HG02623 (cell line): ENCODE data around the gene SEC22C.

Experiments
- ATAC-seq: cut with Tn5 transposase; IDR thresholded peaks from one replicate; pipeline ENCODE4 v1.9.1; 2021; ENCODE audit warnings: moderate library complexity; ENCODE audit not compliant: unreplicated experiment

Gene SEC22C

DNA sequence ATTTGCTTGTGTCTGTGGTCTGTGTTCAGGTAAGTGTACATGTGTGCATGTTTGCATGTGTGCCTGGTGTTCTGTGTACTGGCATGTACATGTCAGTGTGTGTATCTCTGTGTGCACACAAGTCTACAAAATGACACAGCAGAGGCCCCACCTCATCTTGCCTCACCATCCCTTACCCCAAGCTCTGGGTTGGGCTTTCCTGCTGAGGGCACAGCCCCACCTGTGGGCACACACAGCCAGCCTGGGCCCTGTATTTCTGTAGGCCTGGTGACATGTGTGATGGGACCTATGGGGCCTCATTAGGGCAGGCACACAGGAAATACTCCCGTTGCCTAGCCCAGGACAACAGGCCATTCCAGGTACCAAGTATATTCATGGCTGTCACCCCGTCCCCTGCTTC is 65.8 kb downstream of the SEC22C start:
- no peak for ATAC-seq

DNA sequence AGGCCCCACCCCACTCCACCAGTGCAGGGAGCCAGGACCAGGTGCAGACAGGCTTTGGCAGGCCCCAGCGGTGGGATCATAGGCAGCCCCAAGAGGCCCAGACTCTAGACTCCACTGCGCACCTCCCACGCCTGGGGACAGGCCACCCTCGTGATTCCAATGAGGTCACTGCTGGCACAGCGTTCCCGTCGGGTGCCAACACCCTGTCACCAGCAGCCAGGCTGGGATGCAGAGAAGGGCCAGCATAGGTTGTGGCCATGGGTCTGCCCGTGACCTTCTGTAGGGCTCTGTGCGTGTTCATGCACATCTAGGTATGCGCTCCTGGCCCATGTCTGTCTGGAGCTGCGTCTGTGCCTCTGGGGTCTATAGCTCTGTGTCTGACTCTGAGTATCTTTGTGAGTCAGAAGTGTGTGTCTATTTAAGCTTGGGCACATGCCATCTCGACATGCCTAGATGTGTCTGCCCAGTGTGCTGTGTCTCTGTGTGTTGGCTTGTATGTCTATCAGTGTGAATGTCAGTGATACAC is 66.3 kb downstream of the SEC22C start:
- no peak for ATAC-seq

DNA sequence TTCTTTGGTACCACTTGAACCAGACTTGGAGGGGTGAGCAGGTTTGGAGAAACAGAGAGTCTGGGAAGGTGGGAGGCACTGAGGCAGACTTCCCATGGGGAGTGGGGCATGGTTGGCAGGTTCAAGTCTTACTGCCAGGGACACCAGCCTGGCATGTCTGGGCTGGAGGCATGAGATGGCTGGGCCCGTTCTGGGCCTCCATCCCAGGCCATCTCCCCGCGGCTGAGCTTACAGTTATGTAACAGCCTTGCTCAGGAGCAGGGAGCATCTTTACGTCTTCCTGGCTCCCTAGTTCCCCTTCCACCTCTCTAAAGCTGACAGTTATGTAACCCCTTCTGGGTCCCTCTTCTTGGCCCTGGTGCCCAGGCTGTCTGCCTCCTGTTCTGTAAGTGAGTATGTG is 66.9 kb downstream of the SEC22C start:
- ATAC-seq, result no peak

DNA sequence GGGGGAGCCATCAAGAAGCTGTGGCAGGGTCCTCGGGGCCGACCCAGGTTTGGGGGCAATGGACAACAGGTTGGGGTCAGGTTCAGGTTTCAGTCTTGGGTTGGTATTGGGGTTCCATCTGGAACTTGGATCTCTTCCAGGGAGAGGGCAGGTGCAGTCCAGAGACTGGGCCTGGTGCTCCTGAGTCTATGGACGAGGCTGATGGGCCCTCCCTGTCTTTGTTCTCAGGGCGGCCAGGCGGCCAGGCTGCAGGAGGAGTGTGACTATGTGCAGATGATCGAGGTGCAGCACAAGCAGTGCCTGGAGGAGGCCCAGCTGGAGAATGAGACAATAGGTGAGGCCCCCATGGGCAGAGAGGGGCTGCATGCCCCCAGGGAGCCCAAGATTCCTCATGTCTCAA is 68.2 kb downstream of the SEC22C start:
- no peak for ATAC-seq

DNA sequence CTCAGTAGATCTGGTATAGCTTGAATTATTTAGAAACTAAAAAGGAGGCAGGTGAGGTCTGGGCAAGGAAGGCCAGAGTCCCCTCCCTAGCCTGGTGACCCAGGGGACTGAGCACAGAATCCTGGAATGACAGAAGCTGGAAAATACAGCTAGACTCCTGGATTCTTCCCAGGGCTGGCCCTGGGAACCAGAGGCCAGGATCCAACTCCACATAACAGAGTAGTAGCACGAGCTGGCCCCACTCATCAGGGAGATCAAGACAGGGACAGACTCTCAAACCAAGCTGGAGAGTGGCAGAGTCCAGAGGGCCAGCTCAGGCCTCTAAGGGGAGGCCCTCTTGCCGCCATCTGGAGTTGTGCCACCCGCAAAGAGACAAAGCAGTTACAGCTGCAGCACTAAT is 68.6 kb downstream of the SEC22C start:
- no peak for ATAC-seq

DNA sequence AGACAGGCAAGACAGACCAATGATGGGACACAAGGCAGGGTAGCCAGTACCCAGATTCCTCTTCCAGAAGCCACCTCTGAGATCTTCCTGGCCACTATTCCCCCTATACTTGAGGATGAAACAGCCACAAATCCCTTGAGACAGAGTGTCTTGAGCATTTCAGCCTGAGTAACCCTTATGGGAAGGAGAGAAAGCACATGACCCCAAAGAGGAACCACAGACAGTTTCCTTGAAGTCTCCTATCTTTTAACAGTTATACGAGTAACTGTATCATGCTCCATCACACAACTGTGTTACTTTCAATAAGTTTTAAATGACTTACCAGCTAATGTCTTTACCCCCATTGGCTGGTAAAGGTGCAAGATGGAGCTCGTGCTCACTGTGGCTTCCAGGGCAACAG is 70.0 kb downstream of the SEC22C start:
- no peak for ATAC-seq

DNA sequence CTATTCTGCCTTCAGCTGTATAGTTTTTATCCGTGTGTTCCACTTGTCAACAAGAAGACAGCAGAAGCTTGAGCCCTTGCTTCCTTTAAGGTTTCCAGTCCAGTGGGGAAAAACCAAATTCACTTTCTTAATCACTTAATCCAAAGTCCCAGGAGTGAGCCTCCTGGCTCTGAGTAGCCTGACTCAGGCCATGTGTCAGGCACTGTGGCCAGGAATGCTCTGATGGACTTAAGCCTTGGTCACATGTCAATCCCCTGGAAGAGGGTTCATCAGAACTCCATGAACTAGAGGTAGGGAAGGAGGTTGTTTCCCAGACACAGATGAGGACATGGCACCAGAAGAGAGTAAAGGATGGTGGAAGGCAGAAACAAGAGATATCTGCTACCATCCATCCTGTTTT is 70.6 kb downstream of the SEC22C start:
- no peak for ATAC-seq

DNA sequence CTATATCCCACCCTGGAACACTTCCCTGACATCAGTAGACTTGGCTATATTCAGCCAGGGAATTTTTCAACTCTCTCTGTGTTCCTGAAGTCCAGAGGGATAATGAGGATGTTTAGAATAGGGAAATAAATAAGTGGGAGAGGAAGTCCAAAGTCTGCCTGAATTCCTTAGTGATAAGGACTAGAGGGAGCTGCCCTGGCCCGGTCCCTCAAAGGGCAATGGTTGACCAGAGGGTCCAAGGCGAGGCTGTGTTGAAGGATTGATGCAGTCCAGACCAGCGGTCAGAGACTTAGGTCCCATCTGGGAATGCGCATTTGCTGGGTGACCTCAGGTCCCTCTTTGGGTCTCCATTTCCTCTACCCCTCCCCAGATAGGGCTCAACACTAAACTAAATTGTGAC is 71.4 kb downstream of the SEC22C start:
- no peak for ATAC-seq

DNA sequence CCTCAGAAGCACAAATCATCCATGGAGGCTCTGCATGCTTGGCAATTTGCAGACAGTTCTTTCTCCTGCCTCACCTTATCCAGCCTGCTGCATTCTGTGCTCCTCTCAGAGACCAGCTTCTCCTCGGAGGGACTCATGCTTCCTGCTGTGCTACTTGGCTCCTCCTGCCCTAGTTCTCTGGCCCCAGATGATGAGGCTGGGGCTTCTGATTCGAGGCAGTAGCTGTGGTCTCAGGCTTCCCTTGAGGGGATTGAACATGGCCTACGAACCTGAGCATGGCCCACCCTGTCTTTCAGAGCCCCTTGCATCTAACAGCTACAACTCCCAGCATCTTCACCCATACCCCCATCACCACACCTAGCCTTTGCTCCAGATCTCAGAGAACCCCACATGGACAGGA is 72.7 kb downstream of the SEC22C start:
- no peak for ATAC-seq

DNA sequence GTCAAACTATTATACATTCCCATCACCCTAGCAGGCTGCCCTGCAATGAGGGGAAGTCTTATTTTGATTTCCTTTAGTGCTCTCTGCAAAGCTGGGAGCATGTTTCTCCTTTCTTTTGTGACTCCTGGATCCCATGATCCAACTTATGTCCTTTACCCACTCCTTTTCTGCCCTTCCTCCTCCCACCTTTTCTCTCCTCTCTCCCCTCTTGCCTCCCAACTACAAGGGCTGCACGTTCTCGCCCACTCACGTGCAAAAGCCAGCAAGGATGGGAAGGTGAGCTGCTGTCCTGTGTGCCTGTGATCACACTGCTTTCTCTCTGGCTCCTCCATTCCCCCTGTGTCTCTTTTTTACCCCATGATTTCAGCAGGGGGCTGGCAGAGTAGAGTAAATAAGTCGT is 73.2 kb downstream of the SEC22C start:
- ATAC-seq, result no peak

DNA sequence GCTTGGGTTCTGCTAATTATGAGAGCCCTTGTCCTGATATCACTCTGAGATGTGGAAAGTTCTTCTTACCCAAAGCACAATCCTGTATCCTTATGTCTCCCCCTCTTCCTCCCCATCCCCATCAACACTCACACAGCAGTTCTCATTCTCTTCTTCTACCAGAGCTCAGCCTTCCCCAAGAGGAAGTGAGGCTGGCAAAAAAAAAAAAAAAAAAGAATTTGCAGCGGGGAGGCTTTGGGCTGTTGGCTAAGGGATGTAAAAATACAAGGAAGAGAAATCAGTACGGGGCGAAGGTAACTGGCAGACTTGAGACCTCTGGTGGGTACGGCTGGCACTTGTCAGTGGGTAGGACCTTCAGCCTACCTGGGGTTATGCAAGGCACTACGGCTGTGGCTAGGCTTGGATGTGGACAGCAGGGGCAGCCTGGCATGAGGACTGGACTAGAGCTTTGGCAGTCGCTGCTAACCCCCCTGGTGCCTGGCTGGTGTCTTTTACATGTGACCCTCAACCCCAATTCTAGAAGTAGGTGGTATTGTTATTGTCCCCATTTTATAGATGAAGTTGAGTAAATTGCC is 73.9 kb downstream of the SEC22C start:
- no peak for ATAC-seq

DNA sequence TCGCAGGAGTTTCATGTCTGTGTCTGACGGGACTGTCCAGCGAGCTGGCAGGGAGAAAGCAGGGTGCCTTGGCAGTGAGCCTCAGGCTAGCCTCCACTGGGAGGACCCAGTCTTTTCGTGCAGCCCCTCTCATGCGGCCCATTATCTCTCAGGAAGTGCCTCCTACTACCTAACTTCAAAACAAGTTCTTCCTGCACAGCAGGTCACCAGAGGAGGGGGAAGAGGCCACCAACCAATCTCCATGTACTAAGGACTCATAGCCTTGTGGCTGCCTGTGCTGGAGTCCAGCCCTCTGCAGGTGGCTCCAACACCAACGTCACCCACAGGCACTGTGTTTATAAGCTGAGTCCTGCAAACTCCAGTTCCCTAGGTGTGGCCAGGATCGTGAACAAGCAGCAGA is 74.5 kb downstream of the SEC22C start:
- ATAC-seq, result no peak

DNA sequence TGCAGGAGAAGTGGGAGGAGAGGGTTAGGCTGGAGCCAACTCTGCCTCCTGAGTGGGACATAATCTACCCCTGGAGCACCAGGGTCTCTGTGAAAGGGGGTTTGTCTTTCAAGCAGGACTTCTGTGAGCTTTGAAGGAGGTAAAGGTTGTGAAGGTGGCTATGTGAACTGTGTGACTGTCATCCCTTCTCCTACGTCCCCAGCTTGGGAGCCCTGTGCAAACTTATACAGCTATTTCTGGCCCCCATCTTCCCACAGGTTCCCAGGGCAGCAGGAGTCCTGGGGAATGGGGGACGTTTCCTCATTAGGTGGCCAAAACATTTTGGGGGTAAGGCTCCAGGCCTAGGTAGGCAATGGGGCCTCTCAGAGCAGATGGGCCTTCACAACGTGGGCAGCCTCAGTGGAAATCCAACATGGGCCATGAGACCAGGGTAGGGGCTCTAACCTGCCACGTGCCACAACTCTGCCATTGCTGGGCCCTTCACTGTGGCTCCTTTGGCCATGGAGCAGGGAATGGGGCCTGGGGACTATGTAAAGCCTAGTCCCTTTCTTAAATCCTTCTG is 75.8 kb downstream of the SEC22C start:
- ATAC-seq, result no peak

DNA sequence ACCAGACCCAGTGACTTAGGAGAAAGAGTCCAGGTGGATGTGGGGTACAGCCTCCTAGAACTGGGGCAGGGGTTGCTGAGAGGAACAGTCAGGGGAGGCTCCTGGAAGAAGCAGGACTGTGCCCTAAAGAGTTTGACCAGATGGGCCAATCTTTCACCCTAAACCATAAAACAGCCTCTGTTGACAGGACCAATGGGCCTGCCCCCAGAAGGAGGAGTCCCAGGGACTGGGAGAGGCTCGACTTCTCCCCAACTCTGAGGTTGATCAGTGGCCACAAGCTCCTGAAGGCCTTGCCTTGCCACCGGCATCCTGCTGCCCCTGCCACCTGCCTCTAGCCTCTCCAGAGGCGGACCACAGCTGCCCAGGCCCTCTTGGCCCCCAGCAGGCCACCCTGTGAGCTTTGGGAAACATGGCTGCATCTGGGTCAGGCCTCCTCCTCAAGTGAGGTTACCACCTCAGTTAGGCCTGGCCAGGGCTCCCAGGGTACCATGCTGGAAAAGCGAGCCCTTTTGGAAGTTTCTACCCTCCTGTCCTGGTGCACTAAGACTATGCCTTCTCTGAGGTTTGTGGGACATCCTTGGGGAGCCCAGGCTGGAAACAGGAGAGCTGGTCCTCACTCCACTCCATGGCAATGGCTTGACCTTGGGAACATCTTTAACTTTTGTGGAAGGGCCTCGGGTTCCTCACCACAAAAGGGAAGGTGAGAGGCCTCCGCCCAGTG is 76.5 kb downstream of the SEC22C start:
- no peak for ATAC-seq

DNA sequence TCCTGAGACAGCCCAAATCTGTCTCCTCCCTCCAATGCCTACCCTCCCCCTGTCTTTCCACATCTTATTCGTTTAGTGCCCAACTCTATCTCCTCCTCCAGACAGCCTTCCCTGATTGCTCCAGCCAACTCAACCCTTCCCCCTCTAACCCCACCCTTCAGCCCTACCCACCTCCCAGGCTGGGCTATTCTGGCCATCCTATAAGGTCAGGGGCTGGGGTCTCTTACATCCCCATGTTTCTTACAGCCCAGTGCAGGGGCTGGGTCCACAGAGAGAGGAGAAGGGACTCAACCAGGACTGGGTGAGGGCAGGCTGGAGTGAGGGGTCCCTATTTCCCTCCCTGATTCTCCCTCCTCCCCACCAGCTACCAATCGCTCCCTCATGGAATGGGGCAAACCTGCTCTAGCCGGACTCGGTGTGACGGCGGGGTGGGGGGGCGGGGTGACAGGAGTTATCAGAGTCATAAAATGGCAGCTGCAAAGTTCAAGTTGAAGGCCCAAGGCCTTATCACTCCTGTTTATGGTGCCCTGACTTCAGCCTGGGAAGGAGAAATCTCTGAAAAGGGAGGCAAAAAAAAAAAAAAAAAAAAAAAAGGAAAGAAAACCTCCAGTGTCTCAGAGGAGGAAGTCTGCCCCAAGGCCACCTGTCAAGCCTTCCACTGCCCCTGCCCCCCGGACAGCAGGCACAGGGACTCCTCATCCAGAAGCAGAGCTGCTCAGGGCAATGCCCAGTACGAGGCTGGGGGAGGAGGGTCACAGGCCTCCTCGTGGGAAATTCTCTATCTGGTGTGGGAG is 77.2 kb downstream of the SEC22C start:
- no peak for ATAC-seq

DNA sequence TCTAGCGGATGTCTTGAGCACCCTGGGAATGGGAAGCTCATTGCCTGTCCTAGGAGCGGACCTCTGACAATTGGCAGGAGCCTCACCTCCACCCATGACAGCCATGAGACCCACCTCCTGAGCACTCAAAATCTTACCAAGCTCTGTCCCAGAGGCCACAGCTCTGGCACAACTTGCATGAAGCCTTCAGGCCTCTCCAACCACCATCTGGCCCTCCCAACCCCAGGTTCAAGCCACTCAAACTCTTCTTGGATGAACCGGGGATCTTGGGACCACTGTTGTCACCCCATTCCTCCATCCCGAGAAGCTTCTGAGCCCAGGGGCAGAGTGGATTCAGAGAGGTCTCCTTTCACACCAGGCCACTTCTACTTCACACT is 77.8 kb downstream of the SEC22C start:
- no peak for ATAC-seq

DNA sequence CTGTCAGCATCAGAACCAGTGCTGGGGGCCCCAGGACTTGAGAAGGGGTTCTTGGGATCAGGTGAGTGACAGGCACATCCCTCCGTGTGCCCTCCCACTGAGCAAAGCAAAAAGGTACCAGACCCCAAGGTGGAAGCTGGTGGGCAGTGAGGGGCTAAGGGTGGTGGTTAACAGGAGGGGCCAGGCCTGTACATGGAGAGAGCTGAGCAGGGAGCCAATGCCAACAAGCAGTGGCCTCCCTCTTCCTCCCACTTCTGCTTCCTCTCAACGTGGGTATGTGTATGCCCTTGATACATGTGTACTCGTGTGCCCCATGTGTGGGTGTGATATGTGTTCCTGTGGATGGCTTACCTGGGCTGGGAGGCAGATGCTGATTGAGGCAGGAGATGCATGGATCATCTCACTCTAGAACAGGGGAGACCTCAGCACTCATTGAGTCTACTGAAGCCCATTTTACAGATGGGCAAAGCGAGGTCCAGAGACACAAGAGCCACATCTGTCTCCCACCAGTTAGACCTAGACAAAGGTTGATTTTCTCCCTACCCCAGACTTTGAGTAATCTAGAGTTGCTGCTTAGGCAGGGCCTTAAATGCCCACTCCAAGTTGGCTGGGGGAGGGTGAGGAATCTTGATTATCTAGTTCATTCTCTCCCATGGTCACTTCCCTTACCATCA is 78.4 kb downstream of the SEC22C start:
- ATAC-seq, result no peak

DNA sequence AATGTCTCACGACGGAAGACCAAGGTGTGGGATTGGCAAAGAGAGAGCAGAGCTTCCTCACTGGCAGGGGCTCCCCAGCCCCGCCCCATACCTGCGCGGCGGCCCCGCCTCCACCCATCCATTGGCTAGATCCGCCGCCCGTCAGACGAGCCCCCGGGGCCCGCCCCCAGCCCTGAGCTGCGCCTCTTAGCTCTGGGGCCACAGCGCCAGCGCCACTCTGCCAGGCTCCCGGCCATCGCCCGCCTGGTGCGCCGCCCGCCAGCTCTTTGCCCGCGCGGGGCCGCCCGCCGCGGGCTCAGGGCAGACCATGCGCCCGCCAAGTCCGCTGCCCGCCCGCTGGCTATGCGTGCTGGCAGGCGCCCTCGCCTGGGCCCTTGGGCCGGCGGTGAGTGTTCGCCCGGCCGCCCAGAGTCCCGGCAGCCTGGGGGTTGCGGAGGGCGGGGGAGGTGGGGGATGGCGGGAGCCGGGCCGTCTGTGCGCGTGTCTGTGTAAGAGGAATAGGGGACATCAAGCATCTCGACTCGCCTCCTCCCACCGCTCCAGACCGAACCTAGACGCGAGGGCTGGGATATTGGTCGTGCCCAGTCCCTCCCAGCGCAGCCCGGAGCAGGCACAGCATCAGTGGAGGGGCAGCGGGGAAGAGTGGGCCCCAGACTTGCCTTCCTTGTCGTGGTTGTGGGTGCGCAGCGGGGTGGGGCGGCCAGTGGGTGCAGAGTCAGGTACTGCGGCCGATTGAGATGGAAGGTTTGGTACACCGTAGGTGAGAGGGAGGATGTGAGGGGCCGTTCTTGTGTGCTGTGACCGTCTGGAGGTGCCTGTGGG is 79.1 kb downstream of the SEC22C start, which contains the start of gene VIPR1:
VIPR1 (plus strand) TSS at position 215 of the 822 bp plus-strand sequence; CDS start at position 308, 93 bp downstream.
- no peak for ATAC-seq

DNA sequence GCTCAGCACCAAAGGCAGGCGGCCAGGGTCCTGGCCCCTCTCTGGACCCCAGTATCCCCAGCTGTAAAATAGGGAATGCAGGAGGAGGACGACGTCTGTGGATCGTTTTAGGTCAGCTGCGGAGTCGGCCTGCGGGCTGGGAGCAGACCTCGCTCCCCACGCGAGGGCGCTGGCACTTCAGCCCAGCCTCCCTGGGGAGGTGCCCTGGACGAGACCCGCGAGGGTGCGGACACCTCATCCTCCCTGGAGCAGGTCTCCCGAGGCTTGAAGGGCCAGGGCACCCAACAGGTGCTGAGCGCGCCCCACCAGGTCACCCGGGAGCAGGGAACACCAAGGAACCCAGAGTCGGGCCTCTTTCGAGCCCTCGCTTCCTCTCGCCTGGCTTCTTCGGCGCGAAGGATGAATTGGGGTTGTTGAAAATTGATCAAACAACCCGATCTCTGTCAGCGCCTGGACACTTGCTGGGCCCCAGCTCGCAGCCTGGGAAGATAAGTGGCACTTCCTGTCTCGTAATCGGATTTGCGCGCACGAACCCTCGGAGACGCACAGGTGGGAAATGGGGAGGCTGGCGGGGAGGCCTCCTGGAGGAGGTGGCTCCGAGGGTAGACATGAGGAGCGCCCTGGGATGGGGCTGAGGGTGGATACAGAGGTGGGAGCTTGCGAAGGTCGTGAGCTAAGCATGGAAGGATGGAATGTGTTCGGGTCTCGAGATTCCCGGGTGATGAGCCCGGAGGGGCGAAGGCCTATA is 79.9 kb downstream of the SEC22C start:
- no peak for ATAC-seq

DNA sequence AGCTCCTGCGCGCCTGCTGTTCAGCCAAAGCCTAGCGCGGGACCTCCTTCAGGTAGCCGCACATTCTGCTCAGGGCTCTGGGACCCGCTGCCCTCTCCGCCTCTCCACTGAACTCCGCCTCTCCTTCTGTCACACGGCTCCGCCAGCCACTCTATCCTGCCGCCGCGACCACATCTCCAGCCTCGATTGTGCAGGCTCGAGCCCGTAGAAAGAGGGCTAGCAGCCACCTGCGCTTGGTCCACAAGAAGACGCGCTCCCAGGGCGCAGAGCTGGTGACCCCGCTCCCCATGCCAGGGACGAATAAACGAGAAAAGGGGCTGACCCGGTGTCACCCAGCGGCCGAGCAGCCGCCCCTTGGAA is 80.5 kb downstream of the SEC22C start:
- no peak for ATAC-seq
